HCT116 (cell line): ENCODE measurements around the gene DACT3. TPM values are rescaled to one million over a fixed set of nuclear protein-coding genes. Genes with fewer than 3 reads are reported as not detected.

Source experiments
- ATAC-seq: fragments of 200-7000 bp; cut with Tn5 transposase; 2 replicates; pipeline ENCODE4 v1.9.1; 2020; ENCODE audit warnings: mild to moderate bottlenecking, moderate library complexity
- BruUV-seq: library from RNA; stranded (reverse); fragments of 400-500 nt; replicated peaks from 2 replicates; lab custom pipeline; 2021; lab: Mats Ljungman, UMichigan
- CTCF ChIA-PET: fragments of 300-600 bp; sonication (Branson Sonifier 250); formaldehyde crosslinking; loops from one replicate; lab custom pipeline; 2021; ENCODE audit warnings: antibody characterized with exemption; lab: Charles Lee
- POLR2A ChIA-PET: fragments of 300-600, 350-600 bp; sonication (Branson Sonifier 250); formaldehyde crosslinking; loops from one replicate; lab custom pipeline; 2021; ENCODE audit warnings: antibody characterized with exemption; lab: Charles Lee
- RAD21 ChIA-PET, 2 experiments: fragments of 300-600 bp; sonication (Branson Sonifier 250); formaldehyde crosslinking; loops; one replicate each; lab custom pipeline; 2023; ENCODE audit warnings: low total read pairs in 2 of 2; ENCODE audit not compliant: uncharacterized antibody in 2 of 2, unreplicated experiment in 2 of 2, low non-redundant PET in 1 of 2; lab: Charles Lee
- DNase-seq: peaks from one replicate; pipeline ENCODE4 v3.0.0-alpha.2; 2010; ENCODE audit warnings: low read depth, low spot score
- H2AFZ ChIP-seq: fragments of 200-600 bp; shearing (Covaris generic), sonication (generic); 2 replicates; pipeline ENCODE4 v1.6.1; 2017; ENCODE audit warnings: low read depth, mixed run types, mixed read lengths, antibody characterized with exemption, low read length; ENCODE audit not compliant: poor library complexity, severe bottlenecking
- H3K27ac ChIP-seq: 2 replicates; pipeline ENCODE4 v1.5.1; 2012; ENCODE audit warnings: low read depth, low read length
- H3K27me3 ChIP-seq: fragments of 200-600 bp; sonication (generic); 2 replicates; pipeline ENCODE4 v1.6.1; 2016; ENCODE audit warnings: mixed run types, low read length, mixed read lengths; ENCODE audit not compliant: insufficient read depth
- H3K36me3 ChIP-seq, 2 experiments: fragments of 200-500 bp in 1 of 2; fragments of 200-600 bp in 1 of 2; sonication (Bioruptor generic) in 1 of 2; sonication (generic) in 1 of 2; 2 replicates each; pipeline versions ENCODE4 v1.5.1 to v1.6.1; 2014 to 2016; ENCODE audit warnings: low read length in 2 of 2, inconsistent platforms in 1 of 2, mixed read lengths in 1 of 2, mixed run types in 1 of 2; ENCODE audit not compliant: insufficient read depth in 2 of 2, control insufficient read depth in 1 of 2
- H3K4me1 ChIP-seq, 2 experiments: fragments of 200-600 bp in 1 of 2; sonication (generic) in 1 of 2; 2 replicates each; pipeline versions ENCODE4 v1.5.1 to v1.6.1; 2012 to 2017; ENCODE audit warnings: low read length in 2 of 2, inconsistent platforms in 1 of 2, mild to moderate bottlenecking in 1 of 2, mixed read lengths in 1 of 2, mixed run types in 1 of 2, moderate library complexity in 1 of 2; ENCODE audit not compliant: insufficient read depth in 2 of 2, control insufficient read depth in 1 of 2
- H3K4me2 ChIP-seq: fragments of 200-600 bp; sonication (generic); 2 replicates; pipeline ENCODE4 v1.6.1; 2017; ENCODE audit warnings: mixed run types, low read length, mixed read lengths
- H3K4me3 ChIP-seq, 2 experiments: fragments of 200-600 bp in 1 of 2; sonication (generic) in 1 of 2; replicated peaks in 1 of 2; 2 replicates each; pipeline ENCODE4 v1.5.1; 2011 to 2016; ENCODE audit warnings: low read length in 2 of 2, control low read depth in 1 of 2, low read depth in 1 of 2, mild to moderate bottlenecking in 1 of 2, mixed read lengths in 1 of 2, mixed run types in 1 of 2
- H3K79me2 ChIP-seq: fragments of 200-600 bp; sonication (generic); 2 replicates; pipeline ENCODE4 v1.6.1; 2017; ENCODE audit warnings: mild to moderate bottlenecking, mixed run types, low read length, moderate library complexity, mixed read lengths; ENCODE audit not compliant: insufficient read depth
- H3K9ac ChIP-seq: fragments of 200-600 bp; sonication (generic); 2 replicates; pipeline ENCODE4 v1.6.1; 2016; ENCODE audit warnings: low read length, mixed read lengths
- H3K9me2 ChIP-seq: fragments of 200-600 bp; sonication (generic), shearing (Covaris generic); 2 replicates; pipeline ENCODE4 v1.6.1; 2017; ENCODE audit warnings: mixed run types, mild to moderate bottlenecking, moderate library complexity; ENCODE audit not compliant: insufficient read depth
- H3K9me3 ChIP-seq, 2 experiments: fragments of 200-500 bp in 1 of 2; fragments of 200-600 bp in 1 of 2; sonication (Bioruptor generic) in 1 of 2; sonication (generic) in 1 of 2; 2 replicates each; pipeline ENCODE4 v1.6.1; 2014 to 2017; ENCODE audit warnings: low read length in 2 of 2, mixed read lengths in 2 of 2, inconsistent platforms in 1 of 2, low read depth in 1 of 2, mild to moderate bottlenecking in 1 of 2, mixed run types in 1 of 2, moderate library complexity in 1 of 2; ENCODE audit not compliant: control insufficient read depth in 1 of 2, insufficient read depth in 1 of 2
- H4K20me1 ChIP-seq: fragments of 200-600 bp; sonication (generic), shearing (Covaris generic); 2 replicates; pipeline ENCODE4 v1.6.1; 2017; ENCODE audit warnings: mixed run types, mild to moderate bottlenecking, moderate library complexity; ENCODE audit not compliant: insufficient read depth
- CTCF ChIP-seq, 3 experiments: fragments of 200-600 bp in 1 of 3; sonication (generic) in 1 of 3; IDR thresholded peaks in 2 of 3; conservative IDR thresholded peaks in 1 of 3; 2 replicates each; pipeline ENCODE4 v1.5.1; 2012 to 2017; ENCODE audit warnings: low read depth in 2 of 3, low read length in 2 of 3, antibody characterized with exemption in 1 of 3, borderline replicate concordance in 1 of 3, control low read depth in 1 of 3, mild to moderate bottlenecking in 1 of 3, mixed read lengths in 1 of 3, mixed run types in 1 of 3, moderate library complexity in 1 of 3; ENCODE audit not compliant: insufficient read depth in 1 of 3
- FOSL1 ChIP-seq: IDR thresholded peaks from 2 replicates; pipeline ENCODE4 v1.6.1; 2012; ENCODE audit warnings: low read depth
- ZBTB33 ChIP-seq: IDR thresholded peaks from 2 replicates; pipeline ENCODE4 v1.6.1; 2011; ENCODE audit warnings: mild to moderate bottlenecking, low read length, moderate library complexity; ENCODE audit not compliant: insufficient replicate concordance; ENCODE audit errors: extremely low read depth
- intact Hi-C: fragments of 100-400 bp; cut with micrococcal nuclease; formaldehyde crosslinking; loops from 2 replicates; pipeline ENCODE4 v1.10.0; 2022
- total RNA-seq: library from RNA; stranded (reverse); gene quantifications from one replicate; pipeline ENCODE4 v1.2.1, GENCODE V29; 2021; ENCODE audit not compliant: unreplicated experiment

DACT3 gene
- total RNA-seq, 1 experiment from 2014 or later, result 2.0 TPM

DNA sequence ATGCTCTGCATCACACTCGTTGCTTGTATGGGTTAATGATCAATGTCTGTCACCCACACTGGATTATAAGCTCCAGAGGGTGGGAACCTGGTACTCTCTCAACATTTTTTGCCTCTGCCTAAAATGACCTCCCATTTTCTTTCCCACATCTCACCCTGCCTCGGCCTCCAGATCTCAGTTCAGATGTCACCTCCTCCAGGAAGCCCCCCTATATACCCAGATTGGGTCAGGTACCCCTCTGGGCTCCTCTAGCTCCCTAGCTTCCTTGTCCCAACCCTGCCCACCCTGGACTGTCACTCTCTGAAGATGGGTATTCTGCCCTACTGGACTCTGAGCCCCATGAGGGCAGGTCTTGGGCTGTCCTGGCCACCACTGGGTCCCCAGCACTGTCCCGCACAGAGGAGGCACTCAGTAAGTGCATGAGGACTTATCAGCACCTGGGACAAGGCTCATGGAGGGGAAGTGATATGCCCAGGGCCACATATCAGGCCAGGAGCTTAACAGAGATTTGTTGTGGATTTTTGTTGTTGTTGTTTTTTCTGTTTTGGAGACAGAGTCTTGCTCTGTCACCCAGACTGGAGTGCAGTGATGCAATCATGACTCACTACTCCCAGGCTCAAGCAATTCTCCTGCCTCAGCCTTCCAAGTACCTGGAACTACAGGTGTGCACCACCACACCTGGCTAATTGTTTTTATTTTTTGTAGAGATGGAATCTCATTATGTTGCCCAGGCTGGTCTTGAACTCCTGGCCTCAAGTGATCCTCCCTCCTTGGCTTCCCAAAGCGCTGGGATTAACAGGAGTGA lies 32.1 kb upstream of the DACT3 start:
- DNase-seq (no peak), ATAC-seq (no peak)
- Histone ChIP-seq H3K9me2 (no peaks in the 10 kb centered on the region), H3K4me3 (no peak overlapping the region), H3K36me3 (peaks cover 49 to 58% of the 10 kb centered on the region in 2 experiments)
- intact Hi-C loops, result no loop called here
- RAD21 ChIA-PET, result interaction anchor here in 1 of 2 experiments (0.7 kb wide), 1 partner anchor 79 kb away, joined by 4 read pairs; no protein-coding TSS in a partner anchor
- TF ChIP-seq ZBTB33 (no peak), FOSL1 (peak; percentile 63; the same call in 1 of the 2 replicates)
- TF ChIP-seq, all 23 proteins: peak for 1
- CTCF ChIA-PET, result no interaction called here
- Histone ChIP-seq H3K27me3 (no peaks in the 10 kb centered on the region), H3K27ac (no peak overlapping the region), H2AFZ (no peak overlapping the region), H4K20me1 (peaks cover 3% of the 10 kb centered on the region; the same call in 1 of the 2 replicates), H3K9ac (no peak overlapping the region), H3K9me3 (no peaks in the 10 kb centered on the region), H3K4me1 (peaks cover 10 to 26% of the 10 kb centered on the region in 2 experiments), H3K79me2 (peaks cover 8% of the 10 kb centered on the region; the same call in 1 of the 2 replicates), H3K4me2 (0 out of 2 replicates have a peak overlapping the region, but pooled peaks have one; percentile 14)
- BruUV-seq, result no TSS peak
- POLR2A ChIA-PET, result no interaction called here

GRCh38 chr19:46691948-46692347 lies 31.0 kb upstream of the DACT3 start:
- Histone ChIP-seq H3K27me3 (no peaks in the 10 kb centered on the region), H3K4me3 (no peak overlapping the region), H3K9ac (no peak overlapping the region), H3K4me1 (peaks cover 4 to 14% of the 10 kb centered on the region in 2 experiments), H3K4me2 (no peak overlapping the region), H3K27ac (no peak overlapping the region), H3K9me2 (no peaks in the 10 kb centered on the region), H3K36me3 (peaks cover 58 to 66% of the 10 kb centered on the region in 2 experiments), H3K9me3 (no peaks in the 10 kb centered on the region), H3K79me2 (peaks cover 7% of the 10 kb centered on the region; the same call in 1 of the 2 replicates), H4K20me1 (peaks cover 3% of the 10 kb centered on the region; the same call in 1 of the 2 replicates), H2AFZ (no peak overlapping the region)
- intact Hi-C loops, result no loop called here
- ATAC-seq (no peak), DNase-seq (no peak)
- ChIA-PET RAD21 (no interaction called here), POLR2A (no interaction called here), CTCF (no interaction called here)
- TF ChIP-seq CTCF (IDR thresholded peaks at IDR 0.05 in 2 of 3, conservative IDR thresholded peaks at IDR 0.05 in 1 of 3; ENCODE audit: borderline replicate concordance in 1 of 3, insufficient read depth in 1 of 3, low read depth in 2 of 3, low read length in 2 of 3), result no peak
- BruUV-seq, result no TSS peak
